ENCODE measurements around the gene OOSP1.
"Not testable (repeated sequence)": the region's sequence is repeated elsewhere in the genome, so short reads cannot be mapped to it uniquely, and the experiment has no call there.

OOSP1 gene

DNA sequence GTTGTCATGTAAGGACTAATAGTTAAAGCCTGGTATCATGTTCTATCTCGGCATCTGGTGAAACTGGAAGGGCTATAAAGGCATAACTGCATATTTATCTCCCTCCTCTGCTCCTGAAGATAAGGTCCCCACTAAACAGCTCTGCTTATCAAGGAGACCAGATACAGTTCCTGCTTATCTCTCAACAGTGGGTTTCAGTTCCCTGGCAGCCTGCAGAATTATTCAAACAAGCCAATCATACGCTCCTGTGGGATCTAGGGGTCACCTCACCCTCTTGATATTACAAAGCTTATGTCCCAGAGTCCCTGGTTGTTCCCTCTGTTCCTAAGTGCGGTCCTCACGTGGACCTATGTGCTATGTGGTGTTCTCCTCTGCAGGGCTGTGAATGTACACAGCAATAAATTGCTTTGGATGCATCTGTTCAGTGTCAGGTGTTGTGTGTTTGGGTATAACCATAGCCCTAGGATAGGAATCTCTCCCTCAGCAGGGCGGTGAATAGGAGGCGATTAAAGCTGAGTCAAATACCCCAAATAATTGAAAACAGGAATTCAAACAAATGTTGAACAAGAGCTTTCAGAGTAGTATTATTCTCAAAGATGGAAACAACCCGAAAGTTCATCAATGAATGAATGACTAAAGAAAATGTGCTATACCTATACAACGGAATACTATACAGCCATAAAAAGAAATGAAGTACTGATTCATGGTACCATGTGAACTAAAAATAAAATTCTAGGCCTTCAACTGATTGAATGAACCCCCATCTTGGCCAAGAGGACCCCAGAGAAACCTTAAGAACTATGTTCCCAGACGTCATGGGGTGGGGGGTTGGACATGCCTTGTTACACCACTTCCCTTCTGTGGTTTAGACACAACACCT is 22.5 kb downstream of the OOSP1 start:
- DNase-seq: no peak

GRCh38 chr11:59962107-59962482 is 23.9 kb downstream of the OOSP1 start:
- DNase-seq: no peak

DNA sequence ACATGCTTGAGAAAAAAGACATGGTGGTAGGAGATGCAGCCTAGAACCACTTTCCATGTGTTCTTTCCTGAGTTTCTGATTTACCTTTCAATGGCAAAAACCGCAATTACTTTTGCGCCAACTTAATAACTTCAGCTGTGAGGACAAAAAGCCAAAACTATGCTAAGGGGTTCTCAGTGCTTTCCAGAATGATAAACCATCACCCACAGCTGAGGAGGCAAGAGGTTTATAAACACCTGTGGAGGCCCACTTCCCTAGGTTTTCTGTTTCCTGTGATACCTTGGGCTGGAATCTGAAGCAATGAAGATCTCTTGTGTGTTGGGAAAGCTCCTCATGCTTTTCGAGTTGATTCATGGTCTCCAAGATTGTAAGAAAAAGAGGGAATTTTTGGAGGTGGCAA is 25.5 kb downstream of the OOSP1 start, which contains the start of gene OOSP4A:
Gene OOSP4A, plus strand, starts transcription at position 301 of the 400 bp plus-strand sequence. Its CDS starts 0 bp downstream, at position 301.
- no peak for DNase-seq

DNA sequence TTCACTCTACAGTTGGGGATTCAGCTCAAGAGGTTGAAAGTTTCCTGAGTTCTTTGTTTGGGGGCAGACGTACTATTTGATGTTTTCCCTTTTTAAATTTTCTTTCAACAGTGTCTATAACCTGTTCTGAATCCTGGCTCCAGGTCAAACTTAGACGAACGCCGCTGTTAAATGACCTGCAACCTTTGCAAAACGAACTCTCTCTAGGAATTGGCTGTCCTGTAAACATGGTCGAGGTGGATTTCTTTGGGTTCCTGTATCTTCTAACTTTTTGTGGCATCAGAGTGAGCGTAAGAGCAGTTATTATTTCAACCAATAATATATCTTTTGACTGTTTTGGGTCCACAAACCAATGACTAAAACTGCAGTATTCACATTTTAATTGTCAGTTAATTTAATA is 27.2 kb downstream of the OOSP1 start:
- DNase-seq: no peak

- no peak for DNase-seq
Measured at GRCh38 chr11:59966201-59966600, 28.0 kb downstream of the OOSP1 start.

GRCh38 chr11:59967677-59968394 is 29.6 kb downstream of the OOSP1 start:
- DNase-seq: no peak

- DNase-seq: no peak
Measured at GRCh38 chr11:59968395-59968783, 30.2 kb downstream of the OOSP1 start.

GRCh38 chr11:59973097-59973496 is 34.9 kb downstream of the OOSP1 start:
- no peak for DNase-seq

GRCh38 chr11:59981106-59981770 is 43.0 kb downstream of the OOSP1 start:
- no peak for DNase-seq

DNA sequence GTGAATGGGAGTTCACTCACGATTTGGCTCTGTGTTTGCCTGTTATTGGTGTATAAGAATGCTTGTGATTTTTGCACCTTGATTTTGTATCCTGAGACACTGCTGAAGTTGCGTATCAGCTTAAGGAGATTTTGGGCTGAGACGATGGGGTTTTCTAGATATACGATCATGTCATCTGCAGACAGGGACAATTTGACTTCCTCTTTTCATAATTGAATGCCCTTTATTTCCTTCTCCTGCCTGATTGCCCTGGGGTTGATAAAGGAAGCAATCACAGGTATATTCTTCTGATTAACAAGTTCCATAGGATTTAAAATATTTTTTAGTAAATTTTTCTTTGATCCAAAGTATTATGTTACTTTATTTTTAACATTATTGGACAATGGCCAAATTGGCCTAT is 43.8 kb downstream of the OOSP1 start:
- not testable (repeated sequence) for DNase-seq

- no peak for DNase-seq
Measured at GRCh38 chr11:59983212-59983611, 45.0 kb downstream of the OOSP1 start.

GRCh38 chr11:59984368-59984767 is 46.1 kb downstream of the OOSP1 start:
- DNase-seq: no peak

- no peak for DNase-seq
Measured at GRCh38 chr11:59990421-59990820, 52.2 kb downstream of the OOSP1 start.

DNA sequence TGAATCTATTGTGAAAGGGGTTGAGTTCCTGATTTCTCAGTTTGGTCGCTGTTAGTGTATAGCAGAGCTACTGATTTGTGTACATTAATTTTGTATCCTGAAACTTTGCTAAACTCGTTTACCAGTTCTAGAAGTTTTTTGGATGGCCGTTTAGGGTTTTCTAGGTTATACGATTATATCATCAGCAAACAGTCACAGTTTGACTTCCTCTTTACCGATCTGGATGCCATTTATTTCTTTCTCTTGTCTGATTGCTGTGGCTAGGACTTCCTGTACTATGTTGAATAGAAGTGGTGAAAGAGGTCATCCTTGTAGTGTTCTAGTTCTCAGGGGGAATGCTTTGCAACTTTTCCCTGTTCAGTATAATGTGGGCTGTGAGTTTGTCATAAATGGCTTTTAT is 54.2 kb downstream of the OOSP1 start:
- no peak for DNase-seq

- no peak for DNase-seq
Measured at GRCh38 chr11:59997800-59998199, 59.6 kb downstream of the OOSP1 start.

- DNase-seq: no peak
Measured at GRCh38 chr11:59999691-60000090, 61.5 kb downstream of the OOSP1 start.

DNA sequence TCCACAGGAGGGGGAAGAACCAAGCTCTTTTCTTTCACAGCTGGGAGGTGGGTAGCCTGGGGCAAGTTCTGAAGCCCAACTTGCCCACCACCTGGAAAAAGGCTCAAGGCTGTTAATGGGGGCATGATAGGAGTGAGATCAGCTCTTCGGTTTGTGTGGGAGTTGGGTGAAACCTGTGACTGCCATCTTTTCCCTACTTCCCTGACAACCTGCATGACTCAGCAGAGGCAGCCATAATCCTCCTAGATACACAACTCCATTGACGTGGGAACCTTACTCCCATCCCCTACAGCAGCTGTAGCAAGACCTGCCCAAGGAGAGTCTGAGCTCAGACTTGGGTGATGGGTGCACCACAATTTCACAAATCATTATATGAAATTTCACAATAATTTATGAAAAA is 65.5 kb downstream of the OOSP1 start:
- no peak for DNase-seq

- no peak for DNase-seq
Measured at GRCh38 chr11:60005360-60005759, 67.1 kb downstream of the OOSP1 start.
